Osteocyte (in vitro differentiated cells): ENCODE results near the gene ZNF780B. TPM values are rescaled to one million over a fixed set of nuclear protein-coding genes. Genes with fewer than 3 reads are reported as not detected.

Experiments
- DNase-seq: peaks from one replicate; pipeline ENCODE4 v3.0.0; 2021; ENCODE audit warnings: mixed read lengths; ENCODE audit not compliant: unreplicated experiment; ENCODE audit errors: extremely low spot score
- H3K27ac Mint-ChIP-seq: one replicate; pipeline ENCODE4 v1.8.0; 2021; ENCODE audit warnings: mild to moderate bottlenecking, mixed read lengths; ENCODE audit not compliant: unreplicated experiment
- H3K27me3 Mint-ChIP-seq: one replicate; pipeline ENCODE4 v1.8.0; 2021; ENCODE audit warnings: mixed read lengths; ENCODE audit not compliant: unreplicated experiment
- H3K36me3 Mint-ChIP-seq: one replicate; pipeline ENCODE4 v1.8.0; 2021; ENCODE audit warnings: mixed read lengths; ENCODE audit not compliant: unreplicated experiment
- H3K4me1 Mint-ChIP-seq: one replicate; pipeline ENCODE4 v1.8.0; 2021; ENCODE audit warnings: mixed read lengths; ENCODE audit not compliant: unreplicated experiment
- H3K4me3 Mint-ChIP-seq: one replicate; pipeline ENCODE4 v1.8.0; 2021; ENCODE audit warnings: mild to moderate bottlenecking, moderate library complexity, mixed read lengths; ENCODE audit not compliant: unreplicated experiment
- H3K9me3 Mint-ChIP-seq: one replicate; pipeline ENCODE4 v1.8.0; 2021; ENCODE audit warnings: mixed read lengths; ENCODE audit not compliant: unreplicated experiment
- total RNA-seq: library from RNA; stranded (reverse); gene quantifications from 2 replicates; pipeline ENCODE4 v1.2.1, GENCODE V29; 2021
- TF ChIP-seq, protein P1 (sequence below): fragments of 200-600 bp; sonication (generic); IDR thresholded peaks from 2 replicates; pipeline ENCODE4 v1.5.0; 2021; ENCODE audit warnings: antibody characterized with exemption, mild to moderate bottlenecking, moderate library complexity

ZNF780B gene
- total RNA-seq, 1 donor from 2014 or later: 20.0 TPM

DNA sequence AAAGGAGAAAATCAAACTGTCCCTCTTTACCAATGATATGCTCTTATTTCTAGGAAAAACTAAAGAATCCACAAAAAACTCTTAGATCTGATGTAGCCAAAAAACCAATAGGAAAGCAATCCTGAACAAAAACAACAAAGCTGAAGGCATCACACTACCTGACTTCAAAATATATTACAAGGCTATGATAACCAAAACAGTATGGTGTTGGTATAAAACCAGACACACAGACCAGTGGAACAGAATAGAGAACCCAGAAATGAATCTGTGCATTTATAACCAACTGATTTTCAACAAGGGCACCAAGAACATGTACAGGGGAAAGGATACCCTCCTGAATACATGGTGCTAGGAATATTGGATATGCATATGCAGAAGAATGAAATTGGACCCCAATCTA, 68.9 kb downstream of the ZNF780B start:
- no peak overlapping the region for H3K4me3 Mint-ChIP-seq
- H3K27me3 Mint-ChIP-seq: no peaks in the 10 kb centered on the region
- peaks cover 39% of the 10 kb centered on the region for H3K36me3 Mint-ChIP-seq
- H3K27ac Mint-ChIP-seq: no peak overlapping the region
- TF ChIP-seq, protein P1, sequence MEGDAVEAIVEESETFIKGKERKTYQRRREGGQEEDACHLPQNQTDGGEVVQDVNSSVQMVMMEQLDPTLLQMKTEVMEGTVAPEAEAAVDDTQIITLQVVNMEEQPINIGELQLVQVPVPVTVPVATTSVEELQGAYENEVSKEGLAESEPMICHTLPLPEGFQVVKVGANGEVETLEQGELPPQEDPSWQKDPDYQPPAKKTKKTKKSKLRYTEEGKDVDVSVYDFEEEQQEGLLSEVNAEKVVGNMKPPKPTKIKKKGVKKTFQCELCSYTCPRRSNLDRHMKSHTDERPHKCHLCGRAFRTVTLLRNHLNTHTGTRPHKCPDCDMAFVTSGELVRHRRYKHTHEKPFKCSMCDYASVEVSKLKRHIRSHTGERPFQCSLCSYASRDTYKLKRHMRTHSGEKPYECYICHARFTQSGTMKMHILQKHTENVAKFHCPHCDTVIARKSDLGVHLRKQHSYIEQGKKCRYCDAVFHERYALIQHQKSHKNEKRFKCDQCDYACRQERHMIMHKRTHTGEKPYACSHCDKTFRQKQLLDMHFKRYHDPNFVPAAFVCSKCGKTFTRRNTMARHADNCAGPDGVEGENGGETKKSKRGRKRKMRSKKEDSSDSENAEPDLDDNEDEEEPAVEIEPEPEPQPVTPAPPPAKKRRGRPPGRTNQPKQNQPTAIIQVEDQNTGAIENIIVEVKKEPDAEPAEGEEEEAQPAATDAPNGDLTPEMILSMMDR: no peak
- DNase-seq: no peak
- no peaks in the 10 kb centered on the region for H3K4me1 Mint-ChIP-seq
- peaks cover 34% of the 10 kb centered on the region for H3K9me3 Mint-ChIP-seq

DNA sequence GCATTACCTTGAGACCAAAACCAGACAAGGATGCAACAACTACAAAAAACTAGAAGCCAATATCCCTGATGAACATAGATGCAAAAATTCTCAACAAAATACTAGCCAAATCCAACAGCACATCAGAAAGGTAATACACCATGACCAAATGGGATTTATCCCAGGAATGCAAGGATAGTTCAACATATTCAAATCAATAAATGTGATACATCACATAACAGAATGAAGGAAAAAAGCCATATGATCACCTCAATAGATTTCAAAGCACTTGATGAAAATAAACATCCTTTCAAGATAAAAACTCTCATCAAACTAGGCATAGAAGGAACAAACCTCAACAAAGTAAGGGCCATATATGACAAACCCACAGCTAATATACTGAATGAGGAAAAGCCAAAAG, 69.4 kb downstream of the ZNF780B start:
- no peak overlapping the region for H3K27ac Mint-ChIP-seq
- peaks cover 34% of the 10 kb centered on the region for H3K9me3 Mint-ChIP-seq
- H3K36me3 Mint-ChIP-seq: peaks cover 42% of the 10 kb centered on the region
- H3K4me1 Mint-ChIP-seq: no peaks in the 10 kb centered on the region
- H3K27me3 Mint-ChIP-seq: no peaks in the 10 kb centered on the region
- DNase-seq: no peak
- no peak overlapping the region for H3K4me3 Mint-ChIP-seq
- TF ChIP-seq, protein P1: no peak

DNA sequence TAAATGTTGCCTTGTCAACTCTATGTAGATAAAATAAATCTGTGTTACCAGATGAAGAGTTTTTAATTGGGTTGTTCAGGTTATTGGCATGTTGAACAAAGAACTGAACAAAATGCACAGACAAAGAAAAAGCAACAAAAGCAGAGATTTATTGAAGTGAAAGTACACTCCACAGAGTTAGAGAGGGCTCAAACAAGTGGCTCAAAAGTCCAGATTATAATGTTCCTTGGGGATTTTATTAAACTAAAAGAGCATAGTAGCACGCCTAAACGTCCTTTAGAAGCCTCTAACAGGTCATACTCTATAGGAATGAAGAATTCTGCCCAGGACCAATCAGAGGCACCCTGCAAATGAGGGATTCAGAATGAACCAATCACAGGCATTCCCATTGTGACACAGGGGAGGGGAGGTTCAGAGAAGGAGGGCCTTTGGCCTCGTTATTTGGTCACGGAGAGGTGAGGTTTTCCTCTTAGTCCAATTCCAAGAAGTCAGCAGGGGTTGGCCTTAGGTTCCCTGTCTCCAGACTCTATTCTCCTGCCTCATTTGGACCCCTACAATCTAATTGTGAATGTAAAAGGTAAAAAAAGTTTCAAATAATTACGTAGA, 72.2 kb downstream of the ZNF780B start:
- peaks cover 34% of the 10 kb centered on the region for H3K9me3 Mint-ChIP-seq
- H3K27ac Mint-ChIP-seq: no peak overlapping the region
- TF ChIP-seq, protein P1: no peak
- no peaks in the 10 kb centered on the region for H3K4me1 Mint-ChIP-seq
- no peak overlapping the region for H3K4me3 Mint-ChIP-seq
- H3K27me3 Mint-ChIP-seq: no peaks in the 10 kb centered on the region
- DNase-seq: peak; percentile 21
- peaks cover 66% of the 10 kb centered on the region for H3K36me3 Mint-ChIP-seq

DNA sequence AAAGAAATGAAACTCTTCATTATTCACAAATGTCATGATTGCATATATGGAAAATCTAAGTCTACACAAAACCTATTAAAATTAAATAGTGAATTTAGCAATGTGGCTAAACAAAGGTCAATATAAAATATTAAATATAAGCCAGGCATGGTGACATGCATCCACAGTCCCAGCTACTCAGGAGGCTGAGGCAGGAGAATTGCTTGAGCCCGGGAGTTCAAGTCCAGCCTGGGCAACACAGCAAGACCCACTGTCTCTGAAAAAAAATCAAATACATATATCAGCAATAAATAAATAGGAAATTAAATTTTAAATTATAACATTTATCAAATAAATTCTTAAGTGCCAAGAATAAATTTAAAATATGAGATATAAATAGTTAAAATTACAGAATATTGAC, 73.1 kb downstream of the ZNF780B start:
- no peaks in the 10 kb centered on the region for H3K27me3 Mint-ChIP-seq
- H3K4me3 Mint-ChIP-seq: no peak overlapping the region
- TF ChIP-seq, protein P1: no peak
- no peak for DNase-seq
- H3K27ac Mint-ChIP-seq: no peak overlapping the region
- no peaks in the 10 kb centered on the region for H3K4me1 Mint-ChIP-seq
- peaks cover 73% of the 10 kb centered on the region for H3K36me3 Mint-ChIP-seq
- H3K9me3 Mint-ChIP-seq: peaks cover 32% of the 10 kb centered on the region

Other genes with a start within 250 kb of the ZNF780B start
- 31.7 and 34.0 TPM in 2 replicates for gene DYRK1B, start 222.1 kb downstream of the ZNF780B start, total RNA-seq
- gene FBL, start 209.9 kb downstream of the ZNF780B start, total RNA-seq: 161 and 172 TPM in 2 replicates
- 0.21 and 0.38 TPM in 2 replicates for gene FCGBP, start 121.6 kb downstream of the ZNF780B start, total RNA-seq
- 85.6 and 88.2 TPM in 2 replicates for gene PSMC4, start 85.1 kb downstream of the ZNF780B start, total RNA-seq
- gene ZNF546, start 59.2 kb downstream of the ZNF780B start, total RNA-seq: 5.6 and 7.3 TPM in 2 replicates
- gene ZNF780A, start 34.7 kb upstream of the ZNF780B start, total RNA-seq: 13.0 and 14.4 TPM in 2 replicates
- 23.6 and 24.2 TPM in 2 replicates for gene MAP3K10, start 135.2 kb upstream of the ZNF780B start, total RNA-seq
- not detected in 2 replicates for gene TTC9B, start 162.2 kb upstream of the ZNF780B start, total RNA-seq
- gene CCNP, start 170.5 kb upstream of the ZNF780B start, total RNA-seq: 0.51 and 0.57 TPM in 2 replicates
- gene AKT2, start 229.1 kb upstream of the ZNF780B start, total RNA-seq: 152 and 156 TPM in 2 replicates